ENCODE results near the gene HOXA11. TPM values are rescaled to one million over a fixed set of nuclear protein-coding genes. Genes with fewer than 3 reads are reported as not detected.

HOXA11 gene
- total and polyA plus RNA-seq, 10 of the 15 experiments (the other 5 are each of a cell fraction or from before 2014, with no cell fraction given) = not detected

DNA sequence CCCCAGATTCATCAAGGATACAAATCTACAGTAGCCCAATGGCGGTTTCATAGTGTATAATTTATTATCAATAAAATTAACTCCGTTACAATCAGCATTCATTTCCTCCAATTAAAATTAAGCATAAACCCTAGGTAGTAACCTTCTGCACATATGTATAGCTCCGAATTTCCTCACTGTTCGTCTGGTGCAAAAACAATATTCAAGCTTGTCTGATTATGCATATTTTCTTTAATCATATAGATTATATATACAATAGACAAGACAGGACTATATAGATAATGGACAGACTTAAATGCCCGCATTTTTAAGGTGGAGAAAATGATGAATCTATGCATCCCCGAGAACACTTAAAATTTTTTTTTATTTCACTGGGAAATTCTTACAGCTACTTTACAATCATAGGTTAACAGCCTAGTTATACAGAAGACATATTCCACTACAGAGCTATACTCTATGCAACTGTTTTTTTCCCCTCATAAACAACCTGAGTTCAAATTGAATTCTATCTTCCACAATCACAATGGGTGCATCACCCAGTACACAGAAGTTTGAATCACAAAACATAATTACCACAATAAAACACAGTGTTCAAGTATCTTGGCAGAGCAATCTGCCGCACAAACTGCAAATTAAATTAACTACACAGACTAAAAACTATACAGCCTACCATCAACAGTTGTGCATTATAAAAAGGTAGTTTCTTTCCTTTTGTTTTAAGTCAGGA lies 22.3 kb downstream of the HOXA11 start (continued):
- TF ChIP-seq PBX3 (IDR thresholded peaks at IDR 0.05; ENCODE audit: insufficient replicate concordance, low read depth, low read length) (no peak), CHD2 (IDR thresholded peaks at IDR 0.05; ENCODE audit: borderline replicate concordance, low read depth, low read length) (no peak), PAX8 (IDR thresholded peaks at IDR 0.05) (no peak), HDAC6 (IDR thresholded peaks at IDR 0.05; ENCODE audit: unreplicated experiment) (no peak)

DNA sequence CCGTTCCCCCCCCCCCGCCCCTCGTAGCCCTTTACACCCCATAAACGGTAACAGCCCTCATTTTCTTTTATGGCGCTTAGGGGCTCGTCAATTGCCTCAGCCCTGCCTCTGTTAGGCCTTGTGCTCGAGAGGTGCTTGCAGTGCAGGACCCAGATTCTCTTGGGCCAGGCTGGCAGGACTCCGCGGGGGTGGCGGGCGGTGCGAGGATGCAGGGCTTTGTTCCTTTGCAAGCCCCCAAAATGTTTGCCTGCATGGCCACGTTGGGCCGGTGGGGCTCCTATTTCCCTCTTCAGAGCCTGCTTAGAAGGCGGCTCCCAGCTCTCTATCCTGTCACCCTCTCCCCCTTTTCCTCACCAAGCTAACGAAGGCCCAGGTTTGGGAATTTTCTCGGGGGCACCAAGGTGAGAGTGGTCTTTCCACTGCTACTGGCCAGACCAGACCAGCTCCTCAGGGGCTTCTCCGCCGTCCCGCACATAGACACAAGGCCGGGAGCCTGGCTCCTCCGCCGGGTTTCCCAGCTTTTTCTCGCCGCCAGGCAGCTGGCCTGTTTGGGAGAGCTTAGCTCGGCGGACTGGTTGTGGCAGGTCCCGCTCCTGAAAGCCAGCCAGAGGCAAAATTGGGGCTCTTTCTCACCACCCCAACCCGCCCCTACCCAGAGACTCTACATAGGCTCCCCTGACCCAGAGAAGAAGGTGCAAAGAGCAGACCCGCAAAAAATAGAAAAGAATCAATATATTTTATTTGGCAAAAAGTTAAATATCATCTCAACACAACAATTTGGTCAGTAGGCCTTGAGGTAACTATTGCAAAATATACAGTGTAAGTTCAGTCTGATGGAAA lies 23.1 kb downstream of the HOXA11 start:
- no peak overlapping the region for H2AFZ ChIP-seq (ENCODE audit: control insufficient read depth, low read depth, low read length)
- H3K4me1 ChIP-seq (ENCODE audit: control insufficient read depth, insufficient read depth, low read length) = no peaks in the 10 kb centered on the region
- H3K27me3 ChIP-seq (replicated peaks in 1 of 2; ENCODE audit: control insufficient read depth in 2 of 2, insufficient read depth in 2 of 2, low read length in 1 of 2) = peaks cover 18 to 46% of the 10 kb centered on the region in 2 experiments
- no peak for FAIRE-seq
- no peak for DNase-seq (ENCODE audit: low read depth, low spot score)
- no peak overlapping the region for H3K9ac ChIP-seq (ENCODE audit: control insufficient read depth, insufficient read depth, low read length)
- CTCF ChIA-PET = interaction anchor here (0.6 to 4.6 kb wide), 17 partner anchors 11 to 877 kb away, joined by 3 to 100 read pairs (median 6); partner anchors contain the start of gene HOXA3
- intact Hi-C loops (cut with micrococcal nuclease; ENCODE audit: unreplicated experiment) (loop anchor here (1.0 to 5.0 kb wide), 6 partner anchors 305 to 1270 kb away; no protein-coding TSS in a partner anchor), in situ Hi-C loops (cut with MboI) (loop anchor here (25.0 kb wide), 1 partner anchor 1075 kb away; no protein-coding TSS in a partner anchor)
- no peak overlapping the region for H3K27ac ChIP-seq (ENCODE audit: control insufficient read depth, insufficient read depth)
- H3K4me3 ChIP-seq = no peak overlapping the region
- H3K9me3 ChIP-seq (replicated peaks; ENCODE audit: control insufficient read depth, insufficient read depth, low read length) = peaks cover 2% of the 10 kb centered on the region; the same call in 1 of the 3 replicates
- RAD21 ChIA-PET (ENCODE audit: unreplicated experiment) = interaction anchor here (1.1 to 3.8 kb wide), 11 partner anchors 12 to 1269 kb away, joined by 3 to 46 read pairs (median 7); no protein-coding TSS in a partner anchor
- SMC1A ChIA-PET (ENCODE audit: uncharacterized antibody, unreplicated experiment) = interaction anchor here (0.9 to 2.2 kb wide), 6 partner anchors 12 to 792 kb away, joined by 3 to 13 read pairs (median 4); no protein-coding TSS in a partner anchor
- no peaks in the 10 kb centered on the region for H4K20me1 ChIP-seq (ENCODE audit: control insufficient read depth, insufficient read depth)
- POLR2A ChIA-PET = interaction anchor here (0.6 kb wide), 1 partner anchor 1600 kb away, joined by 5 read pairs; no protein-coding TSS in a partner anchor
- no TSS peak for BruUV-seq (replicated peaks)
- no peak overlapping the region for H3K4me2 ChIP-seq (ENCODE audit: control insufficient read depth, insufficient read depth)
- H3K79me2 ChIP-seq (ENCODE audit: control insufficient read depth, insufficient read depth, low read length) = no peaks in the 10 kb centered on the region
- no peaks in the 10 kb centered on the region for H3K36me3 ChIP-seq (ENCODE audit: control insufficient read depth in 2 of 2, insufficient read depth in 2 of 2, low read length in 1 of 2)
- 30% methylated on average over 27 of the region's 30 CpGs for WGBS (ENCODE audit: insufficient coverage, insufficient replicate concordance, low lambda C conversion rate, missing lambda C conversion rate)
- ATAC-seq = no peak
- TF ChIP-seq BCL11A (IDR thresholded peaks at IDR 0.05; ENCODE audit: low read depth, low read length) = no peak
- TF ChIP-seq MTA2 (IDR thresholded peaks at IDR 0.05; ENCODE audit: low read depth) = no peak
- TF ChIP-seq SPI1 (IDR thresholded peaks at IDR 0.05; ENCODE audit: borderline replicate concordance, insufficient read depth, low read depth, low read length) = no peak
- no peak for TF ChIP-seq ZNF622 (IDR thresholded peaks at IDR 0.05)
- no peak for TF ChIP-seq PAX5 (IDR thresholded peaks at IDR 0.05; ENCODE audit: borderline replicate concordance, low read depth, low read length)
- no peak for TF ChIP-seq GATAD2B (conservative IDR thresholded peaks at IDR 0.05; ENCODE audit: low read depth)
- TF ChIP-seq ZNF687 (IDR thresholded peaks at IDR 0.05) = no peak
- TF ChIP-seq SMAD5 (IDR thresholded peaks at IDR 0.05; ENCODE audit: low read depth) = no peak
- TF ChIP-seq, protein P1, sequence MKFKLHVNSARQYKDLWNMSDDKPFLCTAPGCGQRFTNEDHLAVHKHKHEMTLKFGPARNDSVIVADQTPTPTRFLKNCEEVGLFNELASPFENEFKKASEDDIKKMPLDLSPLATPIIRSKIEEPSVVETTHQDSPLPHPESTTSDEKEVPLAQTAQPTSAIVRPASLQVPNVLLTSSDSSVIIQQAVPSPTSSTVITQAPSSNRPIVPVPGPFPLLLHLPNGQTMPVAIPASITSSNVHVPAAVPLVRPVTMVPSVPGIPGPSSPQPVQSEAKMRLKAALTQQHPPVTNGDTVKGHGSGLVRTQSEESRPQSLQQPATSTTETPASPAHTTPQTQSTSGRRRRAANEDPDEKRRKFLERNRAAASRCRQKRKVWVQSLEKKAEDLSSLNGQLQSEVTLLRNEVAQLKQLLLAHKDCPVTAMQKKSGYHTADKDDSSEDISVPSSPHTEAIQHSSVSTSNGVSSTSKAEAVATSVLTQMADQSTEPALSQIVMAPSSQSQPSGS (IDR thresholded peaks at IDR 0.05; ENCODE audit: low read length) = no peak
- no peak for TF ChIP-seq MYB (IDR thresholded peaks at IDR 0.05; ENCODE audit: borderline replicate concordance, low read depth, low read length)
